OCI-LY7 (cell line): Measurements from ENCODE around the gene HMGB3. TPM values are rescaled to one million over a fixed set of nuclear protein-coding genes. Genes with fewer than 3 reads are reported as not detected.

Experiments
- BruUV-seq: library from RNA; stranded (reverse); fragments of 400-500 nt; replicated peaks from 2 replicates; lab custom pipeline; 2021; lab: Mats Ljungman, UMichigan
- CTCF ChIA-PET: fragments of 300-600 bp; sonication (Branson Sonifier 250); formaldehyde crosslinking; loops from one replicate; lab custom pipeline; 2022; ENCODE audit warnings: antibody characterized with exemption; ENCODE audit not compliant: unreplicated experiment; lab: Charles Lee
- POLR2A ChIA-PET: fragments of 300-600 bp; sonication (Branson Sonifier 250); formaldehyde crosslinking; loops from one replicate; lab custom pipeline; 2022; ENCODE audit warnings: antibody characterized with exemption; lab: Charles Lee
- DNase-seq: peaks from one replicate; pipeline ENCODE4 v3.0.0-alpha.2; 2015; ENCODE audit warnings: low spot score
- H2AFZ ChIP-seq: fragments of 200-600 bp; sonication (generic), shearing (Covaris generic); 2 replicates; pipeline ENCODE4 v1.6.1; 2014; ENCODE audit warnings: mild to moderate bottlenecking, antibody characterized with exemption, low read length, moderate library complexity
- H3K27ac ChIP-seq: fragments of 200-600 bp; sonication (generic); 2 replicates; pipeline ENCODE4 v1.5.1; 2014; ENCODE audit warnings: mixed run types, low read depth, mild to moderate bottlenecking, moderate library complexity, low read length, inconsistent platforms; ENCODE audit not compliant: poor library complexity, severe bottlenecking
- H3K36me3 ChIP-seq: fragments of 200-600 bp; sonication (generic); 2 replicates; pipeline ENCODE4 v1.6.1; 2014; ENCODE audit warnings: mild to moderate bottlenecking, antibody characterized with exemption, low read length, moderate library complexity, mixed read lengths; ENCODE audit not compliant: insufficient read depth
- H3K4me1 ChIP-seq: fragments of 200-600 bp; sonication (generic); 2 replicates; pipeline ENCODE4 v1.5.1; 2014; ENCODE audit warnings: mild to moderate bottlenecking, low read length; ENCODE audit not compliant: insufficient read depth, poor library complexity, severe bottlenecking
- H3K4me2 ChIP-seq: fragments of 200-600 bp; sonication (generic); 2 replicates; pipeline ENCODE4 v1.6.1; 2014; ENCODE audit warnings: mild to moderate bottlenecking, low read length
- H3K4me3 ChIP-seq: fragments of 200-600 bp; sonication (generic); 2 replicates; pipeline ENCODE4 v1.5.1; 2014; ENCODE audit warnings: mild to moderate bottlenecking, low read depth, low read length; ENCODE audit not compliant: poor library complexity, severe bottlenecking
- H3K79me2 ChIP-seq: fragments of 200-600 bp; sonication (generic); 2 replicates; pipeline ENCODE4 v1.6.1; 2016; ENCODE audit warnings: low read depth, mild to moderate bottlenecking, low read length, moderate library complexity, mixed read lengths; ENCODE audit not compliant: insufficient read depth
- H3K9me2 ChIP-seq: fragments of 200-600 bp; sonication (generic); 2 replicates; pipeline ENCODE4 v1.6.1; 2016; ENCODE audit warnings: mild to moderate bottlenecking, low read length, mixed read lengths; ENCODE audit not compliant: insufficient read depth
- H3K9me3 ChIP-seq: fragments of 200-600 bp; sonication (generic); 2 replicates; pipeline ENCODE4 v1.6.1; 2014; ENCODE audit warnings: mild to moderate bottlenecking, mixed run types, low read length, mixed read lengths
- H4K20me1 ChIP-seq: fragments of 200-600 bp; sonication (generic); 2 replicates; pipeline ENCODE4 v1.6.1; 2014; ENCODE audit warnings: mild to moderate bottlenecking, antibody characterized with exemption, low read length, moderate library complexity, mixed read lengths; ENCODE audit not compliant: insufficient read depth
- EZH2phosphoT487 ChIP-seq: fragments of 200-600 bp; sonication (generic); IDR thresholded peaks from 2 replicates; pipeline ENCODE4 v1.6.1; 2018; ENCODE audit warnings: low read depth, borderline replicate concordance, mild to moderate bottlenecking, mixed run types, antibody characterized with exemption, low read length, moderate library complexity, mixed read lengths
- intact Hi-C: fragments of 100-400 bp; cut with micrococcal nuclease; formaldehyde crosslinking; loops from one replicate; pipeline ENCODE4 v1.10.0; 2022; ENCODE audit not compliant: unreplicated experiment
- total RNA-seq, 2 experiments: library from RNA; depleted of rRNA in 1 of 2; stranded (reverse); fragments of >200 nt in 1 of 2; shearing (Covaris generic) in 1 of 2; gene quantifications; 2 replicates each; pipeline ENCODE4 v1.2.3, GENCODE V29; 2014 to 2022
- TF ChIP-seq, protein P1 (sequence below): fragments of 200-600 bp; sonication (generic); conservative IDR thresholded peaks from 2 replicates; pipeline ENCODE4 v1.5.1; 2014; ENCODE audit warnings: mild to moderate bottlenecking, antibody characterized with exemption, low read length, moderate library complexity, mixed read lengths

HMGB3 gene
- total RNA-seq, 2 experiments from 2014 or later = 28.3 to 94.3 TPM

GRCh38 chrX:151006410-151007109, 23.4 kb downstream of the HMGB3 start:
- Histone ChIP-seq H3K36me3 (no peaks in the 10 kb centered on the region), H3K27ac (no peak overlapping the region), H3K4me1 (no peaks in the 10 kb centered on the region), H3K79me2 (no peaks in the 10 kb centered on the region), H3K4me2 (no peak overlapping the region), H4K20me1 (no peaks in the 10 kb centered on the region), H3K9me3 (no peaks in the 10 kb centered on the region), H3K4me3 (no peak overlapping the region), H3K9me2 (no peaks in the 10 kb centered on the region), H2AFZ (no peak overlapping the region)
- no TSS peak for BruUV-seq
- intact Hi-C loops = no loop called here
- POLR2A ChIA-PET = interaction anchor here (0.6 kb wide), 1 partner anchor 17 kb away, joined by 3 read pairs; no protein-coding TSS in a partner anchor
- CTCF ChIA-PET = no interaction called here
- TF ChIP-seq, protein P1, sequence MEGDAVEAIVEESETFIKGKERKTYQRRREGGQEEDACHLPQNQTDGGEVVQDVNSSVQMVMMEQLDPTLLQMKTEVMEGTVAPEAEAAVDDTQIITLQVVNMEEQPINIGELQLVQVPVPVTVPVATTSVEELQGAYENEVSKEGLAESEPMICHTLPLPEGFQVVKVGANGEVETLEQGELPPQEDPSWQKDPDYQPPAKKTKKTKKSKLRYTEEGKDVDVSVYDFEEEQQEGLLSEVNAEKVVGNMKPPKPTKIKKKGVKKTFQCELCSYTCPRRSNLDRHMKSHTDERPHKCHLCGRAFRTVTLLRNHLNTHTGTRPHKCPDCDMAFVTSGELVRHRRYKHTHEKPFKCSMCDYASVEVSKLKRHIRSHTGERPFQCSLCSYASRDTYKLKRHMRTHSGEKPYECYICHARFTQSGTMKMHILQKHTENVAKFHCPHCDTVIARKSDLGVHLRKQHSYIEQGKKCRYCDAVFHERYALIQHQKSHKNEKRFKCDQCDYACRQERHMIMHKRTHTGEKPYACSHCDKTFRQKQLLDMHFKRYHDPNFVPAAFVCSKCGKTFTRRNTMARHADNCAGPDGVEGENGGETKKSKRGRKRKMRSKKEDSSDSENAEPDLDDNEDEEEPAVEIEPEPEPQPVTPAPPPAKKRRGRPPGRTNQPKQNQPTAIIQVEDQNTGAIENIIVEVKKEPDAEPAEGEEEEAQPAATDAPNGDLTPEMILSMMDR = no peak
- no peak for TF ChIP-seq EZH2phosphoT487
- DNase-seq = no peak

DNA sequence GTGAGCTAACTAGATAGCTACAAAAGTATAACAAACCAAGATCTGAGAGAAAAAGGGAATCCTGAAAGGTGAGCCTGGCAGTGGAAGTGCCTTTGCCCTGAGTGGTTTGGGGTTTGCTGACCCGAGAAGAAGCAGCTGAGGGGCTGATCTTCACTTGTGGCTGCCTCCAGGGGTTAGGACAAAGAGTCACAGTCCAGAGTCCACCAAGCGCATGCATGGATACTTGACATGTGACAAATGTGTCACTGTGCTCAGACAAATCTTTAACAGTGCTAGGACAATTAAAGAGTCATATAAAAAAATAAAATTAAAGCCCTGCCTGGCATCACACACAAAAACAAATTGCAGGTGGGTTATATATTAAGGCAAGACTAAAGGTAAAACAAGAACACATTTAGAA, 26.4 kb downstream of the HMGB3 start:
- TF ChIP-seq, protein P1 = no peak
- TF ChIP-seq EZH2phosphoT487 = no peak
- intact Hi-C loops = no loop called here

GRCh38 chrX:151013164-151013743, 30.1 kb downstream of the HMGB3 start:
- Histone ChIP-seq H3K36me3 (no peaks in the 10 kb centered on the region), H4K20me1 (no peaks in the 10 kb centered on the region), H3K4me3 (no peak overlapping the region), H3K4me1 (no peaks in the 10 kb centered on the region), H3K9me3 (no peaks in the 10 kb centered on the region), H3K27ac (no peak overlapping the region), H3K9me2 (no peaks in the 10 kb centered on the region), H3K79me2 (no peaks in the 10 kb centered on the region), H3K4me2 (no peak overlapping the region), H2AFZ (no peak overlapping the region)
- intact Hi-C loops = no loop called here
- CTCF ChIA-PET = no interaction called here
- TF ChIP-seq EZH2phosphoT487 = no peak
- TF ChIP-seq, protein P1 = no peak
- no peak for DNase-seq
- BruUV-seq = no TSS peak
- POLR2A ChIA-PET = no interaction called here

More for the DNA sequence above, 26.4 kb downstream of the HMGB3 start:
- Histone ChIP-seq H4K20me1 (no peaks in the 10 kb centered on the region), H3K36me3 (no peaks in the 10 kb centered on the region), H3K4me1 (no peaks in the 10 kb centered on the region), H3K27ac (no peak overlapping the region), H3K4me3 (no peak overlapping the region), H3K9me3 (no peaks in the 10 kb centered on the region), H3K9me2 (no peaks in the 10 kb centered on the region), H3K4me2 (no peak overlapping the region), H2AFZ (no peak overlapping the region), H3K79me2 (no peaks in the 10 kb centered on the region)
- ChIA-PET POLR2A (no interaction called here), CTCF (no interaction called here)
- DNase-seq = no peak
- BruUV-seq = no TSS peak
